Measurements from ENCODE around the gene GGA1. TPM values are rescaled to one million over a fixed set of nuclear protein-coding genes. Genes with fewer than 3 reads are reported as not detected.

The GGA1 gene
- total and polyA plus RNA-seq, 10 of the 15 experiments (the other 5 are each of a cell fraction or from before 2014, with no cell fraction given): 1.4 to 79.4 (median 44.4) TPM

- 2% methylated on average over 39 of the region's 57 CpGs for WGBS (ENCODE audit: insufficient coverage, insufficient replicate concordance, low lambda C conversion rate, missing lambda C conversion rate)
- ChIA-PET RAD21 (ENCODE audit: unreplicated experiment) (interaction anchor here (0.6 to 10.1 kb wide), 8 partner anchors 8 to 46 kb away, joined by 3 to 173 read pairs (median 36); partner anchors contain the start of genes GGA1, LGALS1, NOL12 and PDXP), SMC1A (ENCODE audit: uncharacterized antibody, unreplicated experiment) (interaction anchor here (1.3 to 8.6 kb wide), 4 partner anchors 13 to 37 kb away, joined by 3 to 108 read pairs (median 52); partner anchors contain the start of genes GGA1 and PDXP), POLR2A (interaction anchor here (0.6 to 6.0 kb wide), 8 partner anchors 12 to 112 kb away, joined by 3 to 96 read pairs (median 10); partner anchors contain the start of genes GGA1, LGALS1, LGALS2 and PDXP), CTCF (interaction anchor here (1.7 to 15.9 kb wide), 6 partner anchors 16 to 47 kb away, joined by 3 to 396 read pairs (median 193); partner anchors contain the start of genes GGA1, LGALS1, NOL12 and PDXP)
- Histone ChIP-seq H3K4me3 (peak within 1 kb of the TSS; percentile 96), H4K20me1 (ENCODE audit: control insufficient read depth, insufficient read depth) (no peaks in the 10 kb centered on the region), H3K4me1 (ENCODE audit: control insufficient read depth, insufficient read depth, low read length) (peaks cover 70% of the 10 kb centered on the region), H3K9me3 (replicated peaks; ENCODE audit: control insufficient read depth, insufficient read depth, low read length) (no peaks in the 10 kb centered on the region), H3K79me2 (ENCODE audit: control insufficient read depth, insufficient read depth, low read length) (peaks cover 27% of the 10 kb centered on the region), H3K36me3 (ENCODE audit: control insufficient read depth in 2 of 2, insufficient read depth in 2 of 2, low read length in 1 of 2) (peaks cover 4 to 6% of the 10 kb centered on the region in 2 experiments; a peak in 3 of 4 replicates), H3K4me2 (ENCODE audit: control insufficient read depth, insufficient read depth) (peak within 1 kb of the TSS; percentile 98), H3K27ac (ENCODE audit: control insufficient read depth, insufficient read depth) (peak within 1 kb of the TSS; percentile 86), H3K9ac (ENCODE audit: control insufficient read depth, insufficient read depth, low read length) (peak within 1 kb of the TSS; percentile 87), H3K27me3 (replicated peaks in 1 of 2; ENCODE audit: control insufficient read depth in 2 of 2, insufficient read depth in 2 of 2, low read length in 1 of 2) (no peaks in the 10 kb centered on the region), H2AFZ (ENCODE audit: control insufficient read depth, low read depth, low read length) (peak within 1 kb of the TSS; percentile 50)
- TF ChIP-seq BHLHE40 (IDR thresholded peaks at IDR 0.05; ENCODE audit: borderline replicate concordance in 1 of 2, low read depth in 2 of 2, low read length in 1 of 2) (peak in 1 of 2 experiments; percentile 24; a peak in 1 of 4 replicates), IKZF1 (conservative IDR thresholded peaks at IDR 0.05) (peak; percentile 48), EGR1 (IDR thresholded peaks at IDR 0.05; ENCODE audit: borderline replicate concordance in 1 of 2, low read depth in 2 of 2, low read length in 2 of 2) (peak in 1 of 2 experiments; percentile 88; a peak in 2 of 3 replicates), JUNB (IDR thresholded peaks at IDR 0.05) (no peak), GATAD2B (conservative IDR thresholded peaks at IDR 0.05; ENCODE audit: low read depth) (0 out of 2 replicates have a peak, but pooled peaks have one; percentile 53), RB1 (IDR thresholded peaks at IDR 0.05; ENCODE audit: borderline replicate concordance) (peak; percentile 55; the same call in 1 of the 2 replicates), NFIC (IDR thresholded peaks at IDR 0.05; ENCODE audit: low read depth, low read length) (no peak), PAX5 (IDR thresholded peaks at IDR 0.05; ENCODE audit: borderline replicate concordance, low read depth, low read length) (no peak), NR2F1 (conservative IDR thresholded peaks at IDR 0.05) (peak; percentile 43), POLR2A (IDR thresholded peaks at IDR 0.05; ENCODE audit: low read depth, low read length) (peak; percentile 46; the same call in 1 of the 2 replicates), DPF2 (IDR thresholded peaks at IDR 0.05) (peak; percentile 47), NKRF (conservative IDR thresholded peaks at IDR 0.05) (peak; percentile 59)
- TF ChIP-seq, protein P1, sequence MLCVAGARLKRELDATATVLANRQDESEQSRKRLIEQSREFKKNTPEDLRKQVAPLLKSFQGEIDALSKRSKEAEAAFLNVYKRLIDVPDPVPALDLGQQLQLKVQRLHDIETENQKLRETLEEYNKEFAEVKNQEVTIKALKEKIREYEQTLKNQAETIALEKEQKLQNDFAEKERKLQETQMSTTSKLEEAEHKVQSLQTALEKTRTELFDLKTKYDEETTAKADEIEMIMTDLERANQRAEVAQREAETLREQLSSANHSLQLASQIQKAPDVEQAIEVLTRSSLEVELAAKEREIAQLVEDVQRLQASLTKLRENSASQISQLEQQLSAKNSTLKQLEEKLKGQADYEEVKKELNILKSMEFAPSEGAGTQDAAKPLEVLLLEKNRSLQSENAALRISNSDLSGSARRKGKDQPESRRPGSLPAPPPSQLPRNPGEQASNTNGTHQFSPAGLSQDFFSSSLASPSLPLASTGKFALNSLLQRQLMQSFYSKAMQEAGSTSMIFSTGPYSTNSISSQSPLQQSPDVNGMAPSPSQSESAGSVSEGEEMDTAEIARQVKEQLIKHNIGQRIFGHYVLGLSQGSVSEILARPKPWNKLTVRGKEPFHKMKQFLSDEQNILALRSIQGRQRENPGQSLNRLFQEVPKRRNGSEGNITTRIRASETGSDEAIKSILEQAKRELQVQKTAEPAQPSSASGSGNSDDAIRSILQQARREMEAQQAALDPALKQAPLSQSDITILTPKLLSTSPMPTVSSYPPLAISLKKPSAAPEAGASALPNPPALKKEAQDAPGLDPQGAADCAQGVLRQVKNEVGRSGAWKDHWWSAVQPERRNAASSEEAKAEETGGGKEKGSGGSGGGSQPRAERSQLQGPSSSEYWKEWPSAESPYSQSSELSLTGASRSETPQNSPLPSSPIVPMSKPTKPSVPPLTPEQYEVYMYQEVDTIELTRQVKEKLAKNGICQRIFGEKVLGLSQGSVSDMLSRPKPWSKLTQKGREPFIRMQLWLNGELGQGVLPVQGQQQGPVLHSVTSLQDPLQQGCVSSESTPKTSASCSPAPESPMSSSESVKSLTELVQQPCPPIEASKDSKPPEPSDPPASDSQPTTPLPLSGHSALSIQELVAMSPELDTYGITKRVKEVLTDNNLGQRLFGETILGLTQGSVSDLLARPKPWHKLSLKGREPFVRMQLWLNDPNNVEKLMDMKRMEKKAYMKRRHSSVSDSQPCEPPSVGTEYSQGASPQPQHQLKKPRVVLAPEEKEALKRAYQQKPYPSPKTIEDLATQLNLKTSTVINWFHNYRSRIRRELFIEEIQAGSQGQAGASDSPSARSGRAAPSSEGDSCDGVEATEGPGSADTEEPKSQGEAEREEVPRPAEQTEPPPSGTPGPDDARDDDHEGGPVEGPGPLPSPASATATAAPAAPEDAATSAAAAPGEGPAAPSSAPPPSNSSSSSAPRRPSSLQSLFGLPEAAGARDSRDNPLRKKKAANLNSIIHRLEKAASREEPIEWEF (IDR thresholded peaks at IDR 0.05; ENCODE audit: insufficient replicate concordance, low read depth, low read length): no peak
- FAIRE-seq (no peak), ATAC-seq (peak; percentile 59), DNase-seq (ENCODE audit: low read depth, low spot score) (no peak)
- in situ Hi-C loops (cut with MboI) (no loop called here), intact Hi-C loops (cut with micrococcal nuclease; ENCODE audit: unreplicated experiment) (no loop called here)
- no TSS peak for BruUV-seq (replicated peaks)
Observed at GRCh38 chr22:37639070-37639760, 30.6 kb downstream of the GGA1 start, which contains the start of gene SH3BP1. TSS of gene SH3BP1 (plus strand) at chr22:37639669. CDS start at chr22:37639788, 119 bp downstream.

Measured in GM12878 (cell line).